Ishikawa (cell line): ENCODE data around the gene ENOPH1.

Experiments
- CEBPB ChIP-seq: IDR thresholded peaks from 2 replicates; pipeline ENCODE4 v1.6.1; 2012
- EGR1 ChIP-seq: IDR thresholded peaks from 2 replicates; pipeline ENCODE4 v1.6.1; 2012
- EP300 ChIP-seq: IDR thresholded peaks from 2 replicates; pipeline ENCODE4 v1.6.1; 2012; ENCODE audit warnings: borderline replicate concordance
- FOXM1 ChIP-seq: IDR thresholded peaks from 2 replicates; pipeline ENCODE4 v1.6.1; 2012; ENCODE audit warnings: low read depth, borderline replicate concordance
- MAX ChIP-seq: IDR thresholded peaks from 2 replicates; pipeline ENCODE4 v1.6.1; 2012
- NFIC ChIP-seq: IDR thresholded peaks from 2 replicates; pipeline ENCODE4 v1.6.1; 2012
- RAD21 ChIP-seq: IDR thresholded peaks from 2 replicates; pipeline ENCODE4 v1.6.1; 2012; ENCODE audit warnings: low read depth
- REST ChIP-seq: IDR thresholded peaks from 2 replicates; pipeline ENCODE4 v1.6.1; 2012; ENCODE audit warnings: low read depth, mild to moderate bottlenecking
- TAF1 ChIP-seq: IDR thresholded peaks from 2 replicates; pipeline ENCODE4 v1.6.1; 2012; ENCODE audit warnings: low read depth, mild to moderate bottlenecking
- TCF12 ChIP-seq: IDR thresholded peaks from 2 replicates; pipeline ENCODE4 v1.6.1; 2012; ENCODE audit warnings: low read depth
- USF1 ChIP-seq: IDR thresholded peaks from 2 replicates; pipeline ENCODE4 v1.6.1; 2012
- YY1 ChIP-seq: IDR thresholded peaks from 2 replicates; pipeline ENCODE4 v1.6.1; 2012; ENCODE audit warnings: low read depth

- no peak for TF ChIP-seq CEBPB
- no peak for TF ChIP-seq TAF1
- no peak for TF ChIP-seq RAD21
- no peak for TF ChIP-seq MAX
- TF ChIP-seq EGR1, result no peak
- no peak for TF ChIP-seq TCF12
- no peak for TF ChIP-seq FOXM1
- no peak for TF ChIP-seq REST
- no peak for TF ChIP-seq USF1
- no peak for TF ChIP-seq EP300
- TF ChIP-seq NFIC, result no peak
- no peak for TF ChIP-seq YY1
Measured at GRCh38 chr4:82452026-82452425, 21.6 kb downstream of the ENOPH1 start.
